Liver (tissue), 9 donors: ENCODE measurements around the gene F9. TPM values are rescaled to one million over a fixed set of nuclear protein-coding genes. Genes with fewer than 3 reads are reported as not detected.

Experiments
- DNase-seq: peaks from one replicate; pipeline ENCODE4 v3.0.0-alpha.2; 2017; ENCODE audit warnings: low spot score
- H3K27ac ChIP-seq, 2 donors: one replicate each; pipeline ENCODE4 v1.7.0; 2013; ENCODE audit warnings: inconsistent platforms in 2 of 2, low read length in 2 of 2, control low read depth in 1 of 2, low read depth in 1 of 2, mild to moderate bottlenecking in 1 of 2
- H3K27me3 ChIP-seq, 4 donors: one replicate each; pipeline versions ENCODE4 v1.6.1 to v1.7.0; 2013; ENCODE audit warnings: low read length in 3 of 4, inconsistent platforms in 1 of 4, mild to moderate bottlenecking in 1 of 4, moderate library complexity in 1 of 4; ENCODE audit not compliant: control insufficient read depth in 4 of 4, insufficient read depth in 4 of 4
- H3K36me3 ChIP-seq, 4 donors: one replicate each; pipeline versions ENCODE4 v1.6.1 to v1.7.0; 2013; ENCODE audit warnings: low read length in 3 of 4, mild to moderate bottlenecking in 3 of 4, low read depth in 1 of 4, moderate library complexity in 1 of 4; ENCODE audit not compliant: control insufficient read depth in 4 of 4, insufficient read depth in 3 of 4
- H3K4me1 ChIP-seq, 4 donors: one replicate each; pipeline versions ENCODE4 v1.6.1 to v1.7.0; 2013; ENCODE audit warnings: low read length in 3 of 4, mild to moderate bottlenecking in 3 of 4, moderate library complexity in 1 of 4; ENCODE audit not compliant: control insufficient read depth in 4 of 4, insufficient read depth in 4 of 4
- H3K4me3 ChIP-seq, 3 donors: one replicate each; pipeline versions ENCODE4 v1.6.1 to v1.7.0; 2013; ENCODE audit warnings: low read length in 3 of 3, control low read depth in 1 of 3, low read depth in 1 of 3, mild to moderate bottlenecking in 1 of 3
- H3K9ac ChIP-seq, 2 donors: one replicate each; pipeline ENCODE4 v1.7.0; 2013; ENCODE audit warnings: low read length in 2 of 2, mild to moderate bottlenecking in 2 of 2, moderate library complexity in 2 of 2, control low read depth in 1 of 2, low read depth in 1 of 2
- H3K9me3 ChIP-seq, 4 donors: one replicate each; pipeline versions ENCODE4 v1.6.1 to v1.7.0; 2013; ENCODE audit warnings: low read length in 3 of 4; ENCODE audit not compliant: control insufficient read depth in 4 of 4
- ATF3 ChIP-seq: IDR thresholded peaks from 2 replicates; pipeline ENCODE4 v1.6.1; 2016; ENCODE audit warnings: antibody characterized with exemption
- CTCF ChIP-seq: fragments of 150-350 bp; IDR thresholded peaks from 2 replicates; pipeline ENCODE4 v1.5.1; 2017; ENCODE audit warnings: improper control_type of control experiment, low read depth, low read length; ENCODE audit not compliant: missing input control
- EGR1 ChIP-seq, 2 donors: IDR thresholded peaks; 2 replicates each; pipeline ENCODE4 v1.6.1; 2016 to 2018; ENCODE audit warnings: antibody characterized with exemption in 2 of 2, low read depth in 2 of 2
- FOXA1 ChIP-seq: IDR thresholded peaks from 2 replicates; pipeline ENCODE4 v1.6.1; 2016; ENCODE audit warnings: antibody characterized with exemption
- FOXA2 ChIP-seq: IDR thresholded peaks from 2 replicates; pipeline ENCODE4 v1.6.1; 2016; ENCODE audit warnings: antibody characterized with exemption
- GABPA ChIP-seq, 2 donors: IDR thresholded peaks in 1 of 2; conservative IDR thresholded peaks in 1 of 2; 2 replicates each; pipeline ENCODE4 v1.6.1; 2016; ENCODE audit warnings: antibody characterized with exemption in 2 of 2, mild to moderate bottlenecking in 1 of 2, moderate library complexity in 1 of 2
- HNF4A ChIP-seq, 2 donors: conservative IDR thresholded peaks; 2 replicates each; pipeline ENCODE4 v1.6.1; 2016; ENCODE audit warnings: antibody characterized with exemption in 2 of 2, mild to moderate bottlenecking in 2 of 2
- JUND ChIP-seq, 2 donors: IDR thresholded peaks; 2 replicates each; pipeline ENCODE4 v1.6.1; 2016; ENCODE audit warnings: antibody characterized with exemption in 2 of 2
- MAX ChIP-seq: IDR thresholded peaks from 2 replicates; pipeline ENCODE4 v1.6.1; 2016; ENCODE audit warnings: antibody characterized with exemption
- NR2F2 ChIP-seq: IDR thresholded peaks from 2 replicates; pipeline ENCODE4 v1.6.1; 2016; ENCODE audit warnings: antibody characterized with exemption
- RAD21 ChIP-seq, 2 donors: IDR thresholded peaks; 2 replicates each; pipeline ENCODE4 v1.6.1; 2016; ENCODE audit warnings: antibody characterized with exemption in 2 of 2, mild to moderate bottlenecking in 2 of 2
- REST ChIP-seq: IDR thresholded peaks from 2 replicates; pipeline ENCODE4 v1.6.1; 2016; ENCODE audit warnings: antibody characterized with exemption, mild to moderate bottlenecking
- SP1 ChIP-seq: IDR thresholded peaks from 2 replicates; pipeline ENCODE4 v1.6.1; 2018; ENCODE audit warnings: antibody characterized with exemption, mild to moderate bottlenecking
- TAF1 ChIP-seq: conservative IDR thresholded peaks from 2 replicates; pipeline ENCODE4 v1.6.1; 2016; ENCODE audit warnings: antibody characterized with exemption, mild to moderate bottlenecking
- YY1 ChIP-seq: IDR thresholded peaks from 2 replicates; pipeline ENCODE4 v1.6.1; 2016; ENCODE audit warnings: antibody characterized with exemption, mild to moderate bottlenecking
- ZBTB33 ChIP-seq: IDR thresholded peaks from 2 replicates; pipeline ENCODE4 v1.6.1; 2016; ENCODE audit warnings: antibody characterized with exemption
- WGBS: extraction: QIAGEN DNeasy Blood & Tissue Kit; methylation state at CpG from one replicate; pipeline ENCODE4 v1.1.7; 2013; 5-methylcytosine and 5-hydroxymethylcytosine counted together
- polyA plus RNA-seq, 2 donors: library from polyadenylated mRNA; stranded (reverse) in 1 of 2; unstranded in 1 of 2; fragments of 200-250 nt in 1 of 2; fragments of >200 nt in 1 of 2; fragmentation: Nextera tagmentation in 1 of 2; extraction: Ambion mirVana in 1 of 2; gene quantifications; one replicate each; pipeline versions ENCODE4 v1.2.1 to v1.2.3, GENCODE V29; 2013 to 2015
- total RNA-seq, 2 donors: library from RNA; depleted of rRNA; stranded (reverse); fragments of >200 nt; gene quantifications; one replicate each; pipeline ENCODE4 v1.2.3, GENCODE V29; 2014
- donor health status: healthy.
- donor health status: healthy.
- donor health status: healthy.
- donor health status: healthy.
- donor health status: healthy.

The F9 gene
- total and polyA plus RNA-seq, 4 donors, result 98.4 to 584 (median 228) TPM

GRCh38 chrX:139560221-139560620, 29.7 kb downstream of the F9 start:
- Histone ChIP-seq H3K9me3 (no peaks in the 10 kb centered on the region), H3K27ac (no peak overlapping the region)
- TF ChIP-seq GABPA (IDR thresholded peaks at IDR 0.05 in 1 of 2, conservative IDR thresholded peaks at IDR 0.05 in 1 of 2) (no peak), SP1 (no peak), ZBTB33 (no peak), CTCF (no peak), TAF1 (no peak)

GRCh38 chrX:139563251-139563650, 32.7 kb downstream of the F9 start:
- no peak overlapping the region for H3K27ac ChIP-seq
- H3K9me3 ChIP-seq, result no peaks in the 10 kb centered on the region
- TF ChIP-seq ATF3, result no peak
- TF ChIP-seq HNF4A (conservative IDR thresholded peaks at IDR 0.05), result no peak
- TF ChIP-seq FOXA2, result no peak
- no peak for TF ChIP-seq GABPA (IDR thresholded peaks at IDR 0.05 in 1 of 2, conservative IDR thresholded peaks at IDR 0.05 in 1 of 2)
- no peak for TF ChIP-seq RAD21 (IDR thresholded peaks at IDR 0.05)
- TF ChIP-seq CTCF, result no peak
- TF ChIP-seq JUND (IDR thresholded peaks at IDR 0.05), result no peak
- no peak for TF ChIP-seq FOXA1
- TF ChIP-seq EGR1 (IDR thresholded peaks at IDR 0.05; ENCODE audit: low read depth in 2 of 2), result no peak
- TF ChIP-seq NR2F2, result no peak
- TF ChIP-seq TAF1, result no peak
- no peak for TF ChIP-seq REST
- TF ChIP-seq YY1, result no peak
- TF ChIP-seq MAX, result no peak
- no peak overlapping the region for H3K4me3 ChIP-seq
- H3K36me3 ChIP-seq, result peaks cover 0 to 14% (median 9%) of the 10 kb centered on the region in 4 donors
- 91% methylated on average over 5 of the region's 5 CpGs for WGBS
- H3K9ac ChIP-seq, result no peak overlapping the region
- no peaks in the 10 kb centered on the region for H3K27me3 ChIP-seq
- no peaks in the 10 kb centered on the region for H3K4me1 ChIP-seq
- DNase-seq, result no peak

More at GRCh38 chrX:139560221-139560620, 29.7 kb downstream of the F9 start:
- H3K9ac ChIP-seq, result no peak overlapping the region
- peaks cover 0 to 16% (median 11%) of the 10 kb centered on the region in 4 donors for H3K36me3 ChIP-seq
- no peaks in the 10 kb centered on the region for H3K27me3 ChIP-seq
- no peaks in the 10 kb centered on the region for H3K4me1 ChIP-seq
- DNase-seq, result no peak
- no peak overlapping the region for H3K4me3 ChIP-seq
